GM18498 (cell line): ENCODE results near the gene MTFMT.
A peak's percentile ranks its signal among the peaks of the same experiment; 100 is the strongest.
"Not testable (repeated sequence)": the region's sequence is repeated elsewhere in the genome, so short reads cannot be mapped to it uniquely, and the experiment has no call there.

Experiments
- ATAC-seq: cut with Tn5 transposase; IDR thresholded peaks from one replicate; pipeline ENCODE4 v1.9.1; 2021; ENCODE audit warnings: mild to moderate bottlenecking, moderate library complexity; ENCODE audit not compliant: unreplicated experiment

The MTFMT gene

GRCh38 chr15:65060641-65061397 is 31.4 kb upstream of the MTFMT start:
- no peak for ATAC-seq

- no peak for ATAC-seq
Measured at GRCh38 chr15:65059931-65060596, 30.6 kb upstream of the MTFMT start.

GRCh38 chr15:65059369-65059750 is 29.9 kb upstream of the MTFMT start:
- ATAC-seq = no peak

- no peak for ATAC-seq
Measured at GRCh38 chr15:65058394-65059368, 29.2 kb upstream of the MTFMT start.

- ATAC-seq = no peak
Measured at GRCh38 chr15:65057549-65057940, 28.1 kb upstream of the MTFMT start.

- ATAC-seq = no peak
Measured at GRCh38 chr15:65056868-65057548, 27.6 kb upstream of the MTFMT start.

- ATAC-seq = no peak
Measured at GRCh38 chr15:65056106-65056505, 26.7 kb upstream of the MTFMT start.

GRCh38 chr15:65055201-65055870 is 25.9 kb upstream of the MTFMT start:
- no peak for ATAC-seq

GRCh38 chr15:65054333-65055200 is 25.1 kb upstream of the MTFMT start:
- ATAC-seq = no peak

GRCh38 chr15:65052956-65053355 is 23.5 kb upstream of the MTFMT start:
- no peak for ATAC-seq

GRCh38 chr15:65051266-65051665 is 21.8 kb upstream of the MTFMT start:
- no peak for ATAC-seq

GRCh38 chr15:65050270-65050669 is 20.8 kb upstream of the MTFMT start:
- ATAC-seq = no peak

GRCh38 chr15:65049418-65049840 is 20.0 kb upstream of the MTFMT start:
- peak; percentile 95 for ATAC-seq

- ATAC-seq = no peak
Measured at GRCh38 chr15:65048241-65048640, 18.8 kb upstream of the MTFMT start.

GRCh38 chr15:65044724-65045481 is 15.5 kb upstream of the MTFMT start, which contains the start of gene SLC51B:
SLC51B (plus strand) TSS chr15:65045387; CDS start chr15:65050005, 4,618 bp downstream.
- ATAC-seq = no peak

- not testable (repeated sequence) for ATAC-seq
Measured at GRCh38 chr15:65044218-65044617, 14.8 kb upstream of the MTFMT start.

GRCh38 chr15:65042776-65043327 is 13.4 kb upstream of the MTFMT start:
- ATAC-seq = no peak

- ATAC-seq = no peak
Measured at GRCh38 chr15:65041787-65042186, 12.3 kb upstream of the MTFMT start.
